SK-N-SH (cell line): ENCODE measurements around the gene PTGIR.

ENCODE experiments used
- CTCF ChIP-seq: fragments of 200-600 bp; sonication (generic); IDR thresholded peaks from 2 replicates; pipeline ENCODE4 v1.6.1; 2017; ENCODE audit warnings: antibody characterized with exemption, mild to moderate bottlenecking, moderate library complexity
- EP300 ChIP-seq, 2 experiments: IDR thresholded peaks; 2 replicates each; pipeline versions ENCODE4 v1.4.0 to v1.6.1; 2012; ENCODE audit warnings: borderline replicate concordance in 1 of 2, low read depth in 1 of 2, low read length in 1 of 2
- EZH2phosphoT487 ChIP-seq: fragments of 200-600 bp; sonication (generic); IDR thresholded peaks from 2 replicates; pipeline ENCODE4 v1.6.1; 2017; ENCODE audit warnings: low read depth, mixed run types, mild to moderate bottlenecking, antibody characterized with exemption, moderate library complexity, borderline replicate concordance
- FOXJ3 ChIP-seq: sonication (generic); formaldehyde crosslinking; IDR thresholded peaks from 2 replicates; pipeline ENCODE4 v1.5.1; 2020; ENCODE audit warnings: mild to moderate bottlenecking, missing genetic modification reagents
- MAX ChIP-seq: IDR thresholded peaks from 2 replicates; pipeline ENCODE4 v1.4.0; 2012; ENCODE audit warnings: low read depth
- PBX3 ChIP-seq: IDR thresholded peaks from 2 replicates; pipeline ENCODE4; 2012
- REST ChIP-seq: IDR thresholded peaks from 2 replicates; pipeline ENCODE4 v1.6.1; 2012; ENCODE audit warnings: mild to moderate bottlenecking, low read depth, low read length, moderate library complexity
- RFX5 ChIP-seq: IDR thresholded peaks from 2 replicates; pipeline ENCODE4 v1.6.1; 2012; ENCODE audit warnings: mild to moderate bottlenecking, improper control_type of control experiment, low read length
- TCF12 ChIP-seq: IDR thresholded peaks from 2 replicates; pipeline ENCODE4 v1.4.0; 2012
- TEAD4 ChIP-seq: IDR thresholded peaks from 2 replicates; pipeline ENCODE4 v1.4.0; 2012; ENCODE audit warnings: mild to moderate bottlenecking, borderline replicate concordance; ENCODE audit not compliant: insufficient read depth
- USF2 ChIP-seq: fragments of 150-350 bp; IDR thresholded peaks from 2 replicates; pipeline ENCODE4 v1.6.1; 2017; ENCODE audit warnings: antibody characterized with exemption, low read length, low read depth, borderline replicate concordance
- YY1 ChIP-seq: IDR thresholded peaks from 2 replicates; pipeline ENCODE4 v1.4.0; 2012; ENCODE audit warnings: low read depth, mild to moderate bottlenecking
- ZBTB33 ChIP-seq: IDR thresholded peaks from 2 replicates; pipeline ENCODE4 v1.4.0; 2012; ENCODE audit warnings: low read depth, borderline replicate concordance

GRCh38 chr19:46579361-46579879, 45.5 kb downstream of the PTGIR start:
- TF ChIP-seq CTCF (peak; percentile 53), EP300 (IDR thresholded peaks at IDR 0.05; ENCODE audit: borderline replicate concordance in 1 of 2, low read depth in 1 of 2, low read length in 1 of 2) (no peak), FOXJ3 (no peak), YY1 (no peak), TCF12 (no peak), ZBTB33 (no peak), MAX (no peak), USF2 (no peak), RFX5 (peak; percentile 97), REST (no peak), TEAD4 (no peak), PBX3 (no peak), EZH2phosphoT487 (no peak)
